GM12801 (cell line): ENCODE results near the gene MICOS13.

Experiments used
- TF ChIP-seq, protein P1 (sequence below): IDR thresholded peaks from one replicate; pipeline ENCODE4 v1.5.1; 2011; ENCODE audit warnings: control low read depth; ENCODE audit not compliant: insufficient read length; ENCODE audit errors: extremely low read depth

MICOS13 gene

DNA sequence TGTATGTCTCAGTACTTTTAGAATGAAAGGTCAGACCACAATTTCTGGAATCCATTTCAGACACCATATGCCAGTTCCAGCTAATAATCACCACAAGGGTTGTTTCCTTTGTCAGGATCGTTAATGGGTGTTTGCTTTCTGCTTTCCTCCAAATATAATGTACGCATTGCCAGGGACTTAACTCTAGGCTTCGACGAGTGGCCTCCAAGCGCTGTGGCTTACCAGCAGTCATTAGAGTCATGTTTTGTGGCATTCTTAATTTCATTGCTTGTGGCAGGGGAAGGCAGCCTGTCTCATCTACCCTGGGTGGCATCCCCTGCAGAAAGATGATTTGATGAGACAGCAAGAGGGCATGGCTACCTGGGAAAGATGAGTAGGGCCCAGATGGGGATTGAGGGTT is 34.9 kb downstream of the MICOS13 start:
- TF ChIP-seq, protein P1, sequence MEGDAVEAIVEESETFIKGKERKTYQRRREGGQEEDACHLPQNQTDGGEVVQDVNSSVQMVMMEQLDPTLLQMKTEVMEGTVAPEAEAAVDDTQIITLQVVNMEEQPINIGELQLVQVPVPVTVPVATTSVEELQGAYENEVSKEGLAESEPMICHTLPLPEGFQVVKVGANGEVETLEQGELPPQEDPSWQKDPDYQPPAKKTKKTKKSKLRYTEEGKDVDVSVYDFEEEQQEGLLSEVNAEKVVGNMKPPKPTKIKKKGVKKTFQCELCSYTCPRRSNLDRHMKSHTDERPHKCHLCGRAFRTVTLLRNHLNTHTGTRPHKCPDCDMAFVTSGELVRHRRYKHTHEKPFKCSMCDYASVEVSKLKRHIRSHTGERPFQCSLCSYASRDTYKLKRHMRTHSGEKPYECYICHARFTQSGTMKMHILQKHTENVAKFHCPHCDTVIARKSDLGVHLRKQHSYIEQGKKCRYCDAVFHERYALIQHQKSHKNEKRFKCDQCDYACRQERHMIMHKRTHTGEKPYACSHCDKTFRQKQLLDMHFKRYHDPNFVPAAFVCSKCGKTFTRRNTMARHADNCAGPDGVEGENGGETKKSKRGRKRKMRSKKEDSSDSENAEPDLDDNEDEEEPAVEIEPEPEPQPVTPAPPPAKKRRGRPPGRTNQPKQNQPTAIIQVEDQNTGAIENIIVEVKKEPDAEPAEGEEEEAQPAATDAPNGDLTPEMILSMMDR, result no peak

DNA sequence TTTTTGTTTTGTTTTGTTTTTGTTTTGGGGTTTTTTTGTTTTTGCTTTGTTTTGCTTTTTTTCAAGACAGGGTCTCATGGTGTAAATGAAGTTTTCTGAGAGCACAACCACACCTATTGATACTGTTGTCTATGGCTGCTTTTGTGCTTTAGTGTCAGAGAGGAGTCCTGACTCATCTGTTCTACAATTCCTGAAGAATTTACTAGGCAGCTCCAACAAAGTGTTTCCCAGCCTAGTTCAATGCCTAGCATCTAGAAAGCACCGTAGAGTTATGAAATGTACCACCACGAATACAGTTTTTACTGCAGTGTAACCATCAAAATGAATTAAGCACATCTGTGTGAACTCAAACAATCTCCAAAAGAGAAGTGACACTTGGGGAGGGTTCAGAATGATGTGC is 36.3 kb downstream of the MICOS13 start:
- TF ChIP-seq, protein P1, result no peak

DNA sequence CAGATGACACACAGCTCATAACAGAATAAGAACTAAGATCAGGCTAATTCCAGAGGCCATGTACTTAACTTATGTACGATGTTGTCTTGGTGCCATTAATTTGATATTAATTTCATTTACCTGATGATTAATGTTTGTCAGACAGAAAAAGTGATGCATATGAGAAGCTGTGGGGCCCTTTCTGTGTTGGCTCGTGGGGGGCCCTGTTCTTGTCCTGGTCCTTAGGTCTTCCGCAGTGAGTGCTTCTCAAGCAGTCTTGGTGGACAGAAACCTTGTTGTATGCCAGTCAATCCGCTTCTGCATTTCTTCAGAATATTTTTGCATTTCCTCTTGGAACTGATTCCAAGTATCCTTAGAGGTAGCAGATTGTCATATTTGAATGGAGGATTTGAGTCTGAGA is 37.3 kb downstream of the MICOS13 start:
- TF ChIP-seq, protein P1, result no peak

DNA sequence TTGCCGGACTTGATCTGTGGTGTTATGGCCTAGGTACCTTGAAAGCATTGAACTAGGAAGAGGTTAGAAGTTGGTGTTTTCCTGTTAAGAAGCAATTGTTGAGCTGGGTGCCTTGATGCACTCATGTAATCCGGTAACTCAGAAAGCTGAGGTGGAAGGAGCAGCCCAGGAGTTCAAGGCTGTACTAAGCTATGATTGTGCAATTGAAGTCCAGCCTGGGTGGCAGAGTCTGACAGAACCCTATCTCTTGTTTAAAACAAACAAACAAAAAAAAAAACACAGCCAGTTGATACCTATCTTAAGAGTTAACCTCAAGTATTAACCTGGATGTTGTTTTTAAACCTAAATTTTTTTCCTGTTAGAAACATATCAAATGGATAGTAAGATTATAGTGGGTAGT is 38.1 kb downstream of the MICOS13 start:
- TF ChIP-seq, protein P1, result no peak

DNA sequence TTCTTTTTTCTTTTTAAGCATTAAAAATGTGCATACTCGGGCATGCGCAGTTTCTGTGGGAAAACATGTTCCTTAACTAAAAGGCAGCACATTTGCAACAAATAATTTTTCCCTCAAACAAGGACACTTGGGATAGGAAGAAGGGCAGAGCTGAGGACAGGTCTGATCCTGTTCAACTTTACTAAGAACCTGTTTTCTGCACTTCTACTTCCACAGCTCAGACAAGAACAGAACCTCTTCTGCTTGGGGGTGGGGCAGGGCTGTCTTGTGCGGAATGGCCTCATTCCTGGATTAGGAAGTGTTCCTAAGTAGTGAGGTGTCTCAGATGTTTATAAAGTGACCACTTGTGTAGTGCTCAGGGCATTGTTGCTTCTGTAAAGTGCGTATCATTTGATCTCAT is 39.1 kb downstream of the MICOS13 start:
- TF ChIP-seq, protein P1, result no peak

DNA sequence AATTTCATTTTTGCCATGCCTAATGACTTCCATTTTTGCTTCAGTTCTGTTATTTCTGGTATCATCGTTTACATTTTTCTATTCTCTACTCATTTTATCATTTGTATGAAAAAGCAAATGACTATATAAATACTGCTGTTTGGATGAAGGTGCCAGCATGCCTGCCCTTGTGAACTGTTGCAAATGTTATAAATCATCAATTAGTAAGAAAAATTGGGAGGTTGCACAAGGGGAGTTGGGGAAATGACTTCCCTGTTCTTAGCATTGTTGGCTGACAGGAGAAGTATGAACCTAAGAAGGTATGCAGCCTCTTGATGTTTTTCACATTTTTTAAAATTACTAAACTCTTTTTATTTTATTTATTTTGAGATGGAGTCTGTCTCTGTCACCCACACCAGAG is 42.3 kb downstream of the MICOS13 start:
- TF ChIP-seq, protein P1, result no peak

DNA sequence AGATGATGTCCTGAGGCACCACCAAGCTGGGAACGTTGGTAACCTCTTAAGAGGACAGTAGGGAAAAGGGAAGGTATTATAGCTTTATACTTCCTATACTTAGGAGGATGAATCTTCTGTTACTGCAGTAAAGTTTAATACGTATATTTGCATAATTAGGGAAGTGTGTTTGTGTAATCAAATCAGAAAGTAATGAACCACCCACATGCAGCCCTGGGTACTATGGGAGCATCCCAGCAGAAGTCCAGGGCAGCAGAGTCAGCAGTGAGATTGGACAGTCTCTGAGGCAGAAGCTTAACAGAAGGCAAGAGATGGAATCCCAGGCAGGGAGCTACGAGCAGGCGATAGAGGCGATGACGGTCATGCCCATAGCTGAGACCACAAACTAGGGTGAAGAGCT is 44.9 kb downstream of the MICOS13 start:
- TF ChIP-seq, protein P1, result no peak

DNA sequence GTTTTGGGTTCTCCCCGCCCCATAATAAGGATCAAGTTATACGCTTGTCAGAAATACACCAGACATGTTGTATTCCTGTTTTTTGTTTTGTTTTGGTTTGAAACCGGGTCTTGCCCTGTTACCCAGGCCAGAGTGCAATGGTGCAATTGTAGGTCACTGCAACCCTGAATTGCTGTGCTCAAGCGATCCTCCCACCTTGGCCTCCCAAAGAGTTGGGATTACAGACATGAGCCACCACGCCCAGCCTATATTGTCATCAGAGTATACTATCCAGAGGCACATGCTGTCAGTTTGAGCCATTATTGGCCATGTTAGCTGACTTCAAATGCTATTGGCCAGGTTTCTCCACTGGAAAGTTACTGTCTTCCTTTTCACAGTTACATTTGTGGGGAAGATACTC is 47.7 kb downstream of the MICOS13 start:
- TF ChIP-seq, protein P1, result no peak
